OCI-LY7 (cell line): ENCODE results near the gene SAMD5. TPM values are rescaled to one million over a fixed set of nuclear protein-coding genes. Genes with fewer than 3 reads are reported as not detected.

Source experiments
- BruUV-seq: library from RNA; stranded (reverse); fragments of 400-500 nt; replicated peaks from 2 replicates; lab custom pipeline; 2021; lab: Mats Ljungman, UMichigan
- CTCF ChIA-PET: fragments of 300-600 bp; sonication (Branson Sonifier 250); formaldehyde crosslinking; loops from one replicate; lab custom pipeline; 2022; ENCODE audit warnings: antibody characterized with exemption; ENCODE audit not compliant: unreplicated experiment; lab: Charles Lee
- POLR2A ChIA-PET: fragments of 300-600 bp; sonication (Branson Sonifier 250); formaldehyde crosslinking; loops from one replicate; lab custom pipeline; 2022; ENCODE audit warnings: antibody characterized with exemption; lab: Charles Lee
- DNase-seq: peaks from one replicate; pipeline ENCODE4 v3.0.0-alpha.2; 2015; ENCODE audit warnings: low spot score
- H2AFZ ChIP-seq: fragments of 200-600 bp; sonication (generic), shearing (Covaris generic); 2 replicates; pipeline ENCODE4 v1.6.1; 2014; ENCODE audit warnings: mild to moderate bottlenecking, antibody characterized with exemption, low read length, moderate library complexity
- H3K27ac ChIP-seq: fragments of 200-600 bp; sonication (generic); 2 replicates; pipeline ENCODE4 v1.5.1; 2014; ENCODE audit warnings: mixed run types, low read depth, mild to moderate bottlenecking, moderate library complexity, low read length, inconsistent platforms; ENCODE audit not compliant: poor library complexity, severe bottlenecking
- H3K36me3 ChIP-seq: fragments of 200-600 bp; sonication (generic); 2 replicates; pipeline ENCODE4 v1.6.1; 2014; ENCODE audit warnings: mild to moderate bottlenecking, antibody characterized with exemption, low read length, moderate library complexity, mixed read lengths; ENCODE audit not compliant: insufficient read depth
- H3K4me1 ChIP-seq: fragments of 200-600 bp; sonication (generic); 2 replicates; pipeline ENCODE4 v1.5.1; 2014; ENCODE audit warnings: mild to moderate bottlenecking, low read length; ENCODE audit not compliant: insufficient read depth, poor library complexity, severe bottlenecking
- H3K4me2 ChIP-seq: fragments of 200-600 bp; sonication (generic); 2 replicates; pipeline ENCODE4 v1.6.1; 2014; ENCODE audit warnings: mild to moderate bottlenecking, low read length
- H3K4me3 ChIP-seq: fragments of 200-600 bp; sonication (generic); 2 replicates; pipeline ENCODE4 v1.5.1; 2014; ENCODE audit warnings: mild to moderate bottlenecking, low read depth, low read length; ENCODE audit not compliant: poor library complexity, severe bottlenecking
- H3K79me2 ChIP-seq: fragments of 200-600 bp; sonication (generic); 2 replicates; pipeline ENCODE4 v1.6.1; 2016; ENCODE audit warnings: low read depth, mild to moderate bottlenecking, low read length, moderate library complexity, mixed read lengths; ENCODE audit not compliant: insufficient read depth
- H3K9me2 ChIP-seq: fragments of 200-600 bp; sonication (generic); 2 replicates; pipeline ENCODE4 v1.6.1; 2016; ENCODE audit warnings: mild to moderate bottlenecking, low read length, mixed read lengths; ENCODE audit not compliant: insufficient read depth
- H3K9me3 ChIP-seq: fragments of 200-600 bp; sonication (generic); 2 replicates; pipeline ENCODE4 v1.6.1; 2014; ENCODE audit warnings: mild to moderate bottlenecking, mixed run types, low read length, mixed read lengths
- H4K20me1 ChIP-seq: fragments of 200-600 bp; sonication (generic); 2 replicates; pipeline ENCODE4 v1.6.1; 2014; ENCODE audit warnings: mild to moderate bottlenecking, antibody characterized with exemption, low read length, moderate library complexity, mixed read lengths; ENCODE audit not compliant: insufficient read depth
- EZH2phosphoT487 ChIP-seq: fragments of 200-600 bp; sonication (generic); IDR thresholded peaks from 2 replicates; pipeline ENCODE4 v1.6.1; 2018; ENCODE audit warnings: low read depth, borderline replicate concordance, mild to moderate bottlenecking, mixed run types, antibody characterized with exemption, low read length, moderate library complexity, mixed read lengths
- intact Hi-C: fragments of 100-400 bp; cut with micrococcal nuclease; formaldehyde crosslinking; loops from one replicate; pipeline ENCODE4 v1.10.0; 2022; ENCODE audit not compliant: unreplicated experiment
- total RNA-seq, 2 experiments: library from RNA; depleted of rRNA in 1 of 2; stranded (reverse); fragments of >200 nt in 1 of 2; shearing (Covaris generic) in 1 of 2; gene quantifications; 2 replicates each; pipeline ENCODE4 v1.2.3, GENCODE V29; 2014 to 2022
- TF ChIP-seq, protein P1 (sequence below): fragments of 200-600 bp; sonication (generic); conservative IDR thresholded peaks from 2 replicates; pipeline ENCODE4 v1.5.1; 2014; ENCODE audit warnings: mild to moderate bottlenecking, antibody characterized with exemption, low read length, moderate library complexity, mixed read lengths

Gene SAMD5
- total RNA-seq, 2 experiments from 2014 or later = not detected

DNA sequence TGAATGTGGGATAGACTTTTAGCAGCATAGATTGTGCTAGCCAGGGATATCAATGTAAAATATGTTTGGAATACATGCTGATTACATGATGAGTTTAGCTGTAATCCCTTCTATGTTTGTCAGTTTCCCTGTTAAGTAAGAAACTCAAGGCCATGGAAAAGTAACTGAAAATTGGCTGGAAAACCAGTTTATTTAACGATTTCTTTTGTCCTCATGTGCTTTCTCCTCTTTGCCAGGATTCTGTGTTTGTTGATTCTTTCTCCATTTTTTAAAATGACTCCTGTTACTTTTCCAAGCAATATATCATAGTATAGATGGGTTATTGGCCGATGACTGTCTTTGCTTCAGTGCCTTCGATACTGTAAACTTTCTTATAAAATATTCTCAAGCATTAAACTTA is 87.5 kb downstream of the SAMD5 start:
- H2AFZ ChIP-seq = no peak overlapping the region
- ChIA-PET CTCF (no interaction called here), POLR2A (interaction anchor here (0.7 kb wide), 1 partner anchor 970 kb away, joined by 4 read pairs; no protein-coding TSS in a partner anchor)
- BruUV-seq = no TSS peak
- no peaks in the 10 kb centered on the region for H3K9me2 ChIP-seq
- H3K4me2 ChIP-seq = no peak overlapping the region
- H3K4me3 ChIP-seq = no peak overlapping the region
- TF ChIP-seq EZH2phosphoT487 = no peak
- TF ChIP-seq, protein P1, sequence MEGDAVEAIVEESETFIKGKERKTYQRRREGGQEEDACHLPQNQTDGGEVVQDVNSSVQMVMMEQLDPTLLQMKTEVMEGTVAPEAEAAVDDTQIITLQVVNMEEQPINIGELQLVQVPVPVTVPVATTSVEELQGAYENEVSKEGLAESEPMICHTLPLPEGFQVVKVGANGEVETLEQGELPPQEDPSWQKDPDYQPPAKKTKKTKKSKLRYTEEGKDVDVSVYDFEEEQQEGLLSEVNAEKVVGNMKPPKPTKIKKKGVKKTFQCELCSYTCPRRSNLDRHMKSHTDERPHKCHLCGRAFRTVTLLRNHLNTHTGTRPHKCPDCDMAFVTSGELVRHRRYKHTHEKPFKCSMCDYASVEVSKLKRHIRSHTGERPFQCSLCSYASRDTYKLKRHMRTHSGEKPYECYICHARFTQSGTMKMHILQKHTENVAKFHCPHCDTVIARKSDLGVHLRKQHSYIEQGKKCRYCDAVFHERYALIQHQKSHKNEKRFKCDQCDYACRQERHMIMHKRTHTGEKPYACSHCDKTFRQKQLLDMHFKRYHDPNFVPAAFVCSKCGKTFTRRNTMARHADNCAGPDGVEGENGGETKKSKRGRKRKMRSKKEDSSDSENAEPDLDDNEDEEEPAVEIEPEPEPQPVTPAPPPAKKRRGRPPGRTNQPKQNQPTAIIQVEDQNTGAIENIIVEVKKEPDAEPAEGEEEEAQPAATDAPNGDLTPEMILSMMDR = no peak
- no peak for DNase-seq
- no peaks in the 10 kb centered on the region for H3K4me1 ChIP-seq
- H3K79me2 ChIP-seq = no peaks in the 10 kb centered on the region
- H3K9me3 ChIP-seq = no peaks in the 10 kb centered on the region
- no peaks in the 10 kb centered on the region for H3K36me3 ChIP-seq
- intact Hi-C loops = no loop called here
- H3K27ac ChIP-seq = no peak overlapping the region
- no peaks in the 10 kb centered on the region for H4K20me1 ChIP-seq

DNA sequence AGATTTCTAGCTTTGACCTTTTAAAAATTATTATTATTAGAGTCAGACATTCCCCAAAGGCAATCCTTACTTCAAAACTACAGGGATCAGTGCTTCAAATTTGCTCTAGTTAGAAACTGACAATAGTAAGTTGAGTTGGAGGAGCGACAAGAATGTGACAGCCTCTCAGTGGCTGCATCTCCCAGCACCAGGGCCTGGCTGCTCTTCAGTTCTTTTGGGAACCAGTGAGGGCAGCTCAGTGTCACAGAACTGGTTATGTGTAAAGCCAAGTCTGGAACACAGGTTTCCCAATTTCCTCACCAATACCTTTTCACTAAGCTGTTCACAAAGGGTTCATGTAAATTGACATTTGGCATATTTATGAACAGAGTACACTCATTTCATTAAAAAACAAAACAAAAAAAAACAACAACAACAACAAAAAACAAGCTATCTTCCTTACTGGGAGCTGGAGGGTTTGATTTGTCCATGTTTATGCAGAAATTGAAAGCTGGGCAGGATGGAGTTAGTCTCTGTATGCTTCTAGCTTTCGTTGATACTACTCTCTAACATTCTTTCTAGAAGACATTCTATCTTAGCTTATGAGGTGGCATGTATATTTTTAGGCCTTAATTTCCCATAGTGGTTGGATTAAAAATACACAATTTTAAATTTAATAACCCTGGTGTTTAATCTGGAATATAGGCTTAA is 95.0 kb downstream of the SAMD5 start:
- no peaks in the 10 kb centered on the region for H3K9me2 ChIP-seq
- ChIA-PET POLR2A (interaction anchor here (1.0 kb wide), 1 partner anchor 19 kb away, joined by 4 read pairs; no protein-coding TSS in a partner anchor), CTCF (no interaction called here)
- no peaks in the 10 kb centered on the region for H3K79me2 ChIP-seq
- no peak for DNase-seq
- BruUV-seq = no TSS peak
- H3K9me3 ChIP-seq = no peaks in the 10 kb centered on the region
- TF ChIP-seq, protein P1 = no peak
- no peak for TF ChIP-seq EZH2phosphoT487
- H4K20me1 ChIP-seq = no peaks in the 10 kb centered on the region
- H3K4me1 ChIP-seq = no peaks in the 10 kb centered on the region
- intact Hi-C loops = no loop called here
- no peaks in the 10 kb centered on the region for H3K36me3 ChIP-seq
- H3K4me3 ChIP-seq = no peak overlapping the region
- H2AFZ ChIP-seq = no peak overlapping the region
- H3K4me2 ChIP-seq = no peak overlapping the region
- no peak overlapping the region for H3K27ac ChIP-seq

DNA sequence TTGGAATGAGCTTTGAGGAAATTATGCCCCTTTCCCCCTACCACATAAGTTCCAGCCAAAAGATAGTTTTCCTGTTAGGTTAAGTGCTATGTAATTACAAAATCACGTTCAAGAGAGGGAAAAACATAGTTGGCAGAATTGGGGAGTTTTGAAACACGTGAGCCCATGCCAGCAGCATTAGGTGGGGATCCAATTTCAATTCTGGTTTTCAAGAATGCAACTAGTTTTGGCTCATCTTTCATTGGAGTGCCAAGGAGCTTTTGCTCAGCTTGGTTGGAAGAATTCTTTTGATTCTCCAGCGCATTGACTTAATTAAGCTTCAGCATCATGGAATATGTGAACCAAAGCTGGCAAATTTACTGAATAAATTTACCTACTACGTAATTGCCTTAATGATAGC is 95.9 kb downstream of the SAMD5 start:
- no peak for DNase-seq
- intact Hi-C loops = no loop called here
- Histone ChIP-seq H3K9me3 (no peaks in the 10 kb centered on the region), H3K27ac (no peak overlapping the region), H3K4me1 (no peaks in the 10 kb centered on the region), H2AFZ (no peak overlapping the region), H3K79me2 (no peaks in the 10 kb centered on the region), H3K4me2 (no peak overlapping the region), H3K36me3 (no peaks in the 10 kb centered on the region), H3K4me3 (no peak overlapping the region), H3K9me2 (no peaks in the 10 kb centered on the region), H4K20me1 (no peaks in the 10 kb centered on the region)
- ChIA-PET CTCF (no interaction called here), POLR2A (interaction anchor here (0.6 kb wide), 1 partner anchor 36 kb away, joined by 4 read pairs; no protein-coding TSS in a partner anchor)
- no TSS peak for BruUV-seq
- TF ChIP-seq, protein P1 = no peak
- TF ChIP-seq EZH2phosphoT487 = no peak
